Stimulated activated CD4-positive, alpha-beta T cell treated with anti-CD3 and anti-CD28 coated beads, Interleukin-4, amount 100 ng/mL, for 4 hours (primary cell): Measurements from ENCODE around the gene C1orf210.

ENCODE experiments used
- DNase-seq, 2 experiments: peaks; one replicate each; pipeline ENCODE4 v3.0.0-alpha.2; 2020

C1orf210 gene

GRCh38 chr1:43285269-43285990 is at the start of gene C1orf210:
Gene C1orf210 (minus strand): TSS chr1:43285581. CDS start chr1:43283270, 2,311 bp downstream.
- DNase-seq = no peak

GRCh38 chr1:43334453-43335205 is 49.2 kb upstream of the C1orf210 start:
- DNase-seq = no peak

GRCh38 chr1:43331688-43332087 is 46.3 kb upstream of the C1orf210 start:
- no peak for DNase-seq

GRCh38 chr1:43329995-43330751 is 44.8 kb upstream of the C1orf210 start:
- peak; percentile 53 to 71 for DNase-seq

- DNase-seq = no peak
Observed at GRCh38 chr1:43327549-43328292, 42.3 kb upstream of the C1orf210 start.

- no peak for DNase-seq
Observed at GRCh38 chr1:43325381-43325780, 40.0 kb upstream of the C1orf210 start.

- no peak for DNase-seq
Observed at GRCh38 chr1:43324810-43325209, 39.4 kb upstream of the C1orf210 start.

- no peak for DNase-seq
Observed at GRCh38 chr1:43322506-43322905, 37.1 kb upstream of the C1orf210 start.

- no peak for DNase-seq
Observed at GRCh38 chr1:43321331-43321891, 36.0 kb upstream of the C1orf210 start.

GRCh38 chr1:43319766-43320165 is 34.4 kb upstream of the C1orf210 start:
- no peak for DNase-seq

GRCh38 chr1:43319288-43319687 is 33.9 kb upstream of the C1orf210 start:
- no peak for DNase-seq

GRCh38 chr1:43318831-43319230 is 33.5 kb upstream of the C1orf210 start:
- DNase-seq = no peak

GRCh38 chr1:43317817-43318471 is 32.6 kb upstream of the C1orf210 start:
- no peak for DNase-seq

- DNase-seq = no peak
Observed at GRCh38 chr1:43316738-43317520, 31.5 kb upstream of the C1orf210 start.

GRCh38 chr1:43315963-43316737 is 30.8 kb upstream of the C1orf210 start:
- DNase-seq = no peak

GRCh38 chr1:43315481-43315880 is 30.1 kb upstream of the C1orf210 start:
- DNase-seq = no peak

- DNase-seq = no peak
Observed at GRCh38 chr1:43314233-43314632, 28.9 kb upstream of the C1orf210 start.

- no peak for DNase-seq
Observed at GRCh38 chr1:43313771-43314170, 28.4 kb upstream of the C1orf210 start.

- DNase-seq = no peak
Observed at GRCh38 chr1:43312663-43313515, 27.5 kb upstream of the C1orf210 start.
